RCC 7860 (cell line): ENCODE data around the gene IFIT5.
"Not testable (repeated sequence)": the region's sequence is repeated elsewhere in the genome, so short reads cannot be mapped to it uniquely, and the experiment has no call there.

Experiments used
- DNase-seq: peaks from one replicate; pipeline ENCODE4 v3.0.0-alpha.2; 2015; ENCODE audit warnings: low spot score
- FAIRE-seq: peaks from 2 replicates; lab custom pipeline; 2012; peaks lifted over from hg19 to GRCh38; lab: Jason Lieb, UNC

The IFIT5 gene

GRCh38 chr10:89392974-89393373 lies 21.4 kb upstream of the IFIT5 start:
- DNase-seq (peak; percentile 44), FAIRE-seq (peak; percentile 25)

GRCh38 chr10:89393898-89394297 lies 20.5 kb upstream of the IFIT5 start:
- no peak for DNase-seq
- FAIRE-seq: no peak

- no peak for FAIRE-seq
- DNase-seq: no peak
Measured at GRCh38 chr10:89395141-89395540, 19.2 kb upstream of the IFIT5 start.

- DNase-seq: no peak
- FAIRE-seq: no peak
Measured at GRCh38 chr10:89398003-89398749, 16.2 kb upstream of the IFIT5 start.

GRCh38 chr10:89399956-89400355 lies 14.4 kb upstream of the IFIT5 start:
- DNase-seq (no peak), FAIRE-seq (no peak)

- no peak for FAIRE-seq
Measured at GRCh38 chr10:89403043-89403442, 11.3 kb upstream of the IFIT5 start.

GRCh38 chr10:89404104-89405047 lies 10.0 kb upstream of the IFIT5 start:
- FAIRE-seq (peak; percentile 87), DNase-seq (peak; percentile 64)

More at GRCh38 chr10:89403043-89403442, 11.3 kb upstream of the IFIT5 start:
- DNase-seq: no peak

GRCh38 chr10:89406178-89406577 lies 8.2 kb upstream of the IFIT5 start:
- not testable (repeated sequence) for DNase-seq, FAIRE-seq

- not testable (repeated sequence) for FAIRE-seq, DNase-seq
Measured at GRCh38 chr10:89407792-89408191, 6.6 kb upstream of the IFIT5 start.

- FAIRE-seq, DNase-seq: not testable (repeated sequence)
Measured at GRCh38 chr10:89409282-89409681, 5.1 kb upstream of the IFIT5 start.

- not testable (repeated sequence) for FAIRE-seq
Measured at GRCh38 chr10:89410551-89410950, 3.8 kb upstream of the IFIT5 start.

GRCh38 chr10:89411135-89411534 lies 3.2 kb upstream of the IFIT5 start:
- DNase-seq, FAIRE-seq: not testable (repeated sequence)

More at GRCh38 chr10:89410551-89410950, 3.8 kb upstream of the IFIT5 start:
- not testable (repeated sequence) for DNase-seq

GRCh38 chr10:89412276-89412675 lies 2.1 kb upstream of the IFIT5 start:
- DNase-seq, FAIRE-seq: not testable (repeated sequence)

- FAIRE-seq (no peak), DNase-seq (no peak)
Measured at GRCh38 chr10:89413398-89413912, 913 bp upstream of the IFIT5 start.

GRCh38 chr10:89414879-89415821 lies 782 bp downstream of the IFIT5 start:
- FAIRE-seq: no peak
- DNase-seq: peak; percentile 24

GRCh38 chr10:89416465-89416864 lies 2.1 kb downstream of the IFIT5 start:
- DNase-seq (no peak), FAIRE-seq (no peak)

- no peak for FAIRE-seq
- no peak for DNase-seq
Measured at GRCh38 chr10:89419548-89419947, 5.2 kb downstream of the IFIT5 start.

- no peak for DNase-seq
- no peak for FAIRE-seq
Measured at GRCh38 chr10:89421018-89421476, 6.7 kb downstream of the IFIT5 start.

- no peak for DNase-seq
- FAIRE-seq: no peak
Measured at GRCh38 chr10:89425000-89425399, 10.6 kb downstream of the IFIT5 start.
